K562 (cell line): ENCODE data around the gene PLCB1.

Source experiments
- CTCF ChIP-seq, 3 experiments: IDR thresholded peaks in 2 of 3; conservative IDR thresholded peaks in 1 of 3; 2 replicates each; pipeline ENCODE4 v1.5.1; 2011 to 2012; ENCODE audit warnings: low read length in 3 of 3, mild to moderate bottlenecking in 3 of 3, control low read depth in 2 of 3, improper control_type of control experiment in 1 of 3, inconsistent platforms in 1 of 3, low read depth in 1 of 3, mixed read lengths in 1 of 3, moderate library complexity in 1 of 3; ENCODE audit not compliant: insufficient read depth in 2 of 3
- DACH1 ChIP-seq: fragments of 450-650 bp; IDR thresholded peaks from 2 replicates; pipeline ENCODE4 v1.6.1; 2018; ENCODE audit not compliant: partially characterized antibody
- ELF1 ChIP-seq: fragments of 200-800 bp; sonication (Bioruptor generic); IDR thresholded peaks from 2 replicates; pipeline ENCODE4 v1.6.1; 2016; ENCODE audit warnings: missing genetic modification characterization, missing compliant biosample characterization
- EZH2 ChIP-seq: IDR thresholded peaks from 2 replicates; pipeline ENCODE4 v1.6.1; 2012; ENCODE audit warnings: low read depth, mild to moderate bottlenecking, inconsistent platforms, low read length, borderline replicate concordance
- GABPB1 ChIP-seq: sonication (generic); formaldehyde crosslinking; IDR thresholded peaks from 2 replicates; pipeline ENCODE4 v1.8.0; 2022; ENCODE audit warnings: mild to moderate bottlenecking, missing genetic modification reagents
- MXD1 ChIP-seq: fragments of 250-450 bp; sonication (Bioruptor Pico); IDR thresholded peaks from 2 replicates; pipeline ENCODE4 v1.8.0; 2021; ENCODE audit warnings: borderline replicate concordance, mild to moderate bottlenecking, moderate library complexity; ENCODE audit not compliant: poor library complexity, severe bottlenecking
- NFRKB ChIP-seq: fragments of 450-650 bp; IDR thresholded peaks from 2 replicates; pipeline ENCODE4 v1.6.1; 2016; ENCODE audit warnings: low read depth
- ZBTB33 ChIP-seq: sonication (generic); formaldehyde crosslinking; IDR thresholded peaks from 2 replicates; pipeline ENCODE4 v1.8.1; 2023; ENCODE audit warnings: mild to moderate bottlenecking, missing genetic modification reagents
- ZFP36 ChIP-seq: fragments of 150-350 bp; IDR thresholded peaks from 2 replicates; pipeline ENCODE4 v1.6.1; 2018; ENCODE audit warnings: low read length, low read depth; ENCODE audit not compliant: partially characterized antibody
- ZNF197 ChIP-seq: fragments of 200-800 bp; sonication (Bioruptor generic); IDR thresholded peaks from 2 replicates; pipeline ENCODE4 v1.6.1; 2016; ENCODE audit warnings: low read depth, missing genetic modification characterization, missing compliant biosample characterization
- ZNF217 ChIP-seq: sonication (generic); formaldehyde crosslinking; IDR thresholded peaks from 2 replicates; pipeline ENCODE4 v1.8.0; 2022; ENCODE audit warnings: mild to moderate bottlenecking, missing genetic modification reagents
- ZNF224 ChIP-seq: sonication (generic); formaldehyde crosslinking; IDR thresholded peaks from 2 replicates; pipeline ENCODE4 v1.8.0; 2022; ENCODE audit warnings: mild to moderate bottlenecking, missing genetic modification reagents
- ZNF408 ChIP-seq: fragments of 250-450 bp; sonication (Bioruptor Pico); IDR thresholded peaks from 2 replicates; pipeline ENCODE4 v1.4.0; 2020; ENCODE audit warnings: low read depth, mild to moderate bottlenecking, moderate library complexity
- ZNF512 ChIP-seq: IDR thresholded peaks from 2 replicates; pipeline ENCODE4 v1.6.1; 2016; ENCODE audit warnings: missing genetic modification characterization, missing compliant biosample characterization

GRCh38 chr20:8675896-8676295 is 543.8 kb downstream of the PLCB1 start:
- TF ChIP-seq ZNF512 = no peak
- TF ChIP-seq CTCF (IDR thresholded peaks at IDR 0.05 in 2 of 3, conservative IDR thresholded peaks at IDR 0.05 in 1 of 3; ENCODE audit: insufficient read depth in 2 of 3, low read depth in 1 of 3, low read length in 3 of 3) = no peak
- no peak for TF ChIP-seq NFRKB
- no peak for TF ChIP-seq EZH2
- TF ChIP-seq ZFP36 = no peak
- TF ChIP-seq MXD1 = no peak
- TF ChIP-seq ZNF224 (CRISPR knock-in tag) = no peak
- no peak for TF ChIP-seq ZBTB33 (CRISPR knock-in tag)
- no peak for TF ChIP-seq ZNF197 (CRISPR knock-in tag)
- TF ChIP-seq DACH1 = no peak
- TF ChIP-seq ZNF217 = no peak
- no peak for TF ChIP-seq GABPB1
- no peak for TF ChIP-seq ELF1 (tag)
- no peak for TF ChIP-seq ZNF408 (CRISPR knock-in tag)
